Hematopoietic multipotent progenitor cell treated with erythropoietin and hydrocortisone succinate and interleukin-3 and kit ligand, for 15 days (in vitro differentiated cells): ENCODE results near the gene INKA2.
A peak's percentile ranks its signal among the peaks of the same experiment; 100 is the strongest.
"Not testable (repeated sequence)": the region's sequence is repeated elsewhere in the genome, so short reads cannot be mapped to it uniquely, and the experiment has no call there.

ENCODE experiments used
- DNase-seq: peaks from one replicate; pipeline ENCODE4 v3.0.0-alpha.2; 2015; ENCODE audit warnings: low spot score

INKA2 gene

DNA sequence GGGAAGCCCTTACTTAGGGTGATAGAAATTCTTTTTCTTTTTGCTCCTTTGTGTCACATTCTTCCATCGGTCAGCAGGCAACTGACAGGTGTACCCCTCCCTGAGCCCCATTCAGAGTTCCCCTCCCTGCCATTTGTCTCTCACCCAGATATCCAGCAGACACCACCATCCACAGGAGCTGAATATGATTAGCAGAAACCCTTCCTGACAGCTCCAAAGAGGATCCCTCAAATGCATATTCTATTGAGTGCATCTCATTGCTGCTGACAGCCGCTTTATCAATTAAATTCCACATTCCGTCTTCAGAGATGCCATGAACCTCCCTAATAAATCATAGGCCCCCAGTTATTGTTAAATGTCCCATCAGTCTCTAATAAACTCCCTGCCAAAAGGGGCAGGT lies 10.4 kb upstream of the INKA2 start:
- DNase-seq, result no peak

DNA sequence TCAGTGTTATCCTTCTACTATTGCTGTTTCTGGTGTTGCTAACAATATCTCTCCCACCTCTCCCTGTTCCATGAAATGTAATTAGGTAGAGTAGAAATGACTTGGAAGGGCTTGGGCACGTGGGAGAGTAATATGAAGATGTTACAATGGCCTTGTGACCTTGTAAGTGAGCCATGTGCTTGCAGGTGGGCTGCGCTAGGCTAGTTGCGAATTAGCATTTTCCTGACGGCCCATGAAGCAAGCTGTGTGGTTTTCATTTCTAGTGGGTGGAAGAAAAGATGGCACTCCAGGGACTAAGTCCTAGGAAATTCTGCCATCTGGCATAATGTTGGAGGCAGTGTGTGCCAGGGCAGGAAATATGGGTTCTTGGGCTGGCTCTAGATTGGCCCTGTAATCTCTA lies 8.8 kb upstream of the INKA2 start:
- no peak for DNase-seq

DNA sequence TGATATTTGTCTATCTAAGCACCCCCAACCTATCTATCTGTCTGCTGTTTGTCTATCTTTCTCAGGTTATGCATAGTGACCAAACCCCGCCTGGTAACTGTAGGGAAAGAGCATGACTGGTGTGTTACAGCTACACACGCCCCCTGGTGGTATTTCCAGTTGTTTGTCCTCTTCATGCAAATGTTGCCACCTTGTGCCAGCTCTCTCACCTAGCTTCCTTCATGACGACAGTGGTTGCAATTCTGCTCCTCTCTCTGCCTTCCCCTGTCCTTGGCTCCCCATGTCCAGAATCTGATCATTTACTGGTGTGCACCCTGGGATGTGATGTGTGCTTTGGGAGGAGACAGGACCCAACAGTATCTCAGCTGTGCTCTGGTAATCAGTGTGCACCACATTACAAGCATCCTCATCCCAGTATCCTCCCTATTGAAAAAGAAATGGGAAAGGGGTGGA lies 8.1 kb upstream of the INKA2 start:
- DNase-seq, result peak; percentile 84

DNA sequence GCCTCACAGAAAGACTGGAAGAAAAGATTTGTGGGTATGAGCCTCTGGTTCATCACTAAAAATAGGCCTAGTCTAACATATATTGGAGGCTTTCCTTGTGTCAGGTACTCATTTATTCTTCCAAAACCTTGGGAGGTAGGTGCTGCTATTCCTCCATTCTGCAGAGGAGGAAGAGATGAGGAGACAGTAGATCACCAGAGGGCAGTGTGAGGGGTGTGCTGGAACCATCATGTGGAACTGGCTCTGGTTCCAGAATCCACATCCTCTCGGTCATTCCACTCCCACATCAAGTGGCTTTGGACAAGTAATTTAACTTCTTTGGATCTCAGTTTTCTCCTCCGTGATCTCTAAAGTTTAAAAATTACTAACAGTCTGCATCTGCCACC lies 7.4 kb upstream of the INKA2 start:
- DNase-seq, result no peak

DNA sequence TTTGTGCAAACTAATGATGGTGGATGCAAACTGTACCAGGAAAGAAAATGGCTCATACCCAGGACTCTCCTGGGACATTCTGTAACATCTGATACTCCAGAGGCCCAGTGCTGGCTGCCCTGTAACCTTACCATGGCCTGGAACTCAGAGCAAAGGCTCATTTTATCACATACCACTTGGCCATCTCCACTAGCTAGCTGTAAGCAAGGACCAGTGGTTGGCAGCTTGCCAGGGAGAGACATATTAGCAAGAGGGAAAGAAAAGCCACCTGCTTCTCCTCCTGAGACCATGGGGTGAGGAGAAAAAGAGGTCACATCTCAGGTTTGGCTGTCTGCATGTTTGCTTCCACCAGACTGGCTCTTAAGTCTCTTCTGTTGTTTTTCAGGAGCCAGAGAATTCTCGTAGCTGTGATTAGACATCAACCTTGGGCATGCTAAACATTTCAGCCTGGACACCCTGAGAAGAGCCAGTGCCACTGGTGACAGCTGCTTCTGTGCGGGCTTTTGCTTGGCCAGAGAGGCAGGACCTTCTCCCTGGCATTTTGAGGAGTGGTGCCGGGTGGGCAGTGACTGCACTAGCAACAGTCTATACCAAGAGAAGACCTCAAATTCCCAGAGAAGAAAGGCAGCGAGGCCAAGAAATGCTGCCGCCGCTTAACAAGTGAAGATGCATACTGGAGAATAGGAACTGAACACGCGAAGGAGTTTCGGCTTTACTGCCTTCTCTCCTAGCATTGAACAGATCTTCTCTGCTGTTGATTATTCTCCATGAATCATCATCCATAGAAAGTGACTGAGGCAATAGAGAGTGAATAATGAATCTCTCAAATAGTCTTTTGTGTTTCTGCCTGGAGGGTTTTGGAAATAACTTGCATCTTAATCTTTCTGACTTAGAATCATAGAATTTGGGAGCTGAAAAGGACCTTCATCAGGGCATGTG lies 6.7 kb upstream of the INKA2 start:
- peak; percentile 41 for DNase-seq

DNA sequence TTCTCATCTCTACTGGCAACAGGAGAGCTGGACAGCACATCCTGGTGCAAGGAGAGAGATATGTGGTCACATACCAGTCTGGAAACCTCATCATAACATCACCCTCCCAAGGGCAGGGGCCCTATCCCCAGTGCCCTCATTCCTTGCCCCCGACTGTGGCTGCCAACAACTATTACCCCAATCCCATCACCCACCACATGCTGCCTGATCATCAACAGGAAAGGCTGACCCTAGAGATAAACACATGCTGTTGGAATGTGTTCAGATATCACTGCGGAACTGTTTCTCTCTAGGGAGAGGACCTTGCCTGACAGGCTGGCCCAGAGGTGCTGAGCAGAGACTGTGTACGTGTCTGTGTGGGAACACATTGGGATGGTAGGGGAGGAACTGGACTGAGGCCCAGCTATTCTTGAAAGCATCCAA lies 4.5 kb upstream of the INKA2 start:
- DNase-seq, result no peak

DNA sequence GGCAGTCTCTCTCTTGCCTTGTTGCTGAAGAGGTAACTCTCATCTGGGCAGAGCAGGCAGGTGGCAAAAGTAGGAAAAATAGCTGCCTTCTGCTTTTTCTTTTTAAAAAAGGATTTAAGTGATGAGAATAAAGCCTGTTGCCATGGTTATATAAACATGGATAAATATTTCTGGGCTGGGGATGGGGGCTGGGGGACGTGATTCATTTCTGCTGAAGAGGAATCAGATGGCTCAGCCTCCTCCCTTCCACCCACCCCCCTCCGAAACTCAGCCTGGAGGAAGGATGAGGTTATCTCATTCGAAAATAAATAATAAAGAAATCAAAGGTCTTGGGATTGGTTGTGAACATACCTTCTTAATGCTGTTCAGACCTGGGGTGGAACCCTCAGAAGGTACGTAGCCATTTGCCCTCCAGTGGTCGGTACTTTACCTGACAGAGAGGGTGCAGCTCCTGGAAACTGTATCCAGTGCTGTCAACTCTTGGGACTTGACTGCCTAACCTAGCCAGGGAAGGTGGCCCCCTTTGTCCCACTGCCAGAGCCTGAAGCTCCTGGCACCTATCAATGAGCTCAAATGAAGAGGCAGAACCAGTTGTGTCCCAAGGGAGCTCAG lies 3.8 kb upstream of the INKA2 start:
- no peak for DNase-seq

DNA sequence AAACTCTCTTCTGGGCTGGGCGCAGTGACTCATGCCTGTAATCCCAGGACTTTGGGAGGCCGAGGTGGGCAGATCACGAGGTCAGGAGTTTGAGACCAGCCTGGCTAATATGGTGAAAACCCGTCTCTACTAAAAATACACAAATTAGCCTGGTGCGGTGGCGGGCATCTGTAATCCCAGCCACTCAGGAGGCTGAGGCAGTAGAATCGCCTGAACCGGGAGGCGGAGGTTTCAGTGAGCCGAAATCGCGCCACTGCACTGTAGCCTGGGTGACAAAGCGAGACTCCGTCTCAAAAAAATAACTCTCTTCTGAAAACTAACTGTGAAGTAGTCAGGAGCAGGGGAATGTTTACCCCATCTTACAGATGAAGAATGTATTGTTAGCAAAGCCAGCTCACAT lies 3.1 kb upstream of the INKA2 start:
- not testable (repeated sequence) for DNase-seq

DNA sequence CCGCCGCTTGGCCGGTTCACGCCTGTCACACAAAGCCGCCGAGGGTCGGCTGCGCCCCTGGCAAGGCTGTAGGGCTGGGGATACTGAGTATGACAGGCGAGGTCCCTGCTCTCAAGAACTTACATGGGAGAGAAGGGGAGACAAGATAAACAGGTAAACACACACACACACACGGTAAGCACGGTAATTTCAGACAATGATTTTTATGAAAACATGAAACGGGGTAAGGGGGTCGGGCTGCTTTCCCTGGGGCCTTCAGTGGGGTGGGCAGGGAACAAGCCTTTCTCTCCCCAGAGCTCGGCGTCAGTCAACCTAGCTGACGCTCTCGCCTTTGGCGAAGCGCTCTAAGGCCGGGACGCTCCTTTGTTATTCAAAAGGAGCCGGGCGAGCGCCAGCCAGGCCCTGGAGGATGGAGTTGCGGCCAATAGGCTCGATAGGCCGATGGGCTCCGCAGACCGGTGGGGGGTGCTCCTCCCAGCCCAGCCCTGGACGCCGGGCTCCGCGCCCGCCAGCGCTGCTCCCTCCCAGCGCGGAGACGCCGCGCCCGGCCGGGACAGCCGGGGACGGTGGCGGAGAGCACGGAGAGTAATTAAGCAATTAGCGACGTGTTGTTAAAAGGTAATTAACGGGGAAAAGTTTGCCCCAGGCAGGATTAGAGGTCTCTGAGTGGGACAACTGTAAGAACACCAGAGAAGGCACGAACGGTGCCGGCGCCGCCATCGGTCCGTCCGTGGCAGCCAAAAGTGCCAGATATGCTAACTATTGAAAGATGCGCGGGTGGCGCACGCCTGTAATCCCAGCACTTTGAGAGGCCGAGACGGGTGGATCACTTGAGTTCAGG lies 950 bp upstream of the INKA2 start:
- peak; percentile 28 for DNase-seq

DNA sequence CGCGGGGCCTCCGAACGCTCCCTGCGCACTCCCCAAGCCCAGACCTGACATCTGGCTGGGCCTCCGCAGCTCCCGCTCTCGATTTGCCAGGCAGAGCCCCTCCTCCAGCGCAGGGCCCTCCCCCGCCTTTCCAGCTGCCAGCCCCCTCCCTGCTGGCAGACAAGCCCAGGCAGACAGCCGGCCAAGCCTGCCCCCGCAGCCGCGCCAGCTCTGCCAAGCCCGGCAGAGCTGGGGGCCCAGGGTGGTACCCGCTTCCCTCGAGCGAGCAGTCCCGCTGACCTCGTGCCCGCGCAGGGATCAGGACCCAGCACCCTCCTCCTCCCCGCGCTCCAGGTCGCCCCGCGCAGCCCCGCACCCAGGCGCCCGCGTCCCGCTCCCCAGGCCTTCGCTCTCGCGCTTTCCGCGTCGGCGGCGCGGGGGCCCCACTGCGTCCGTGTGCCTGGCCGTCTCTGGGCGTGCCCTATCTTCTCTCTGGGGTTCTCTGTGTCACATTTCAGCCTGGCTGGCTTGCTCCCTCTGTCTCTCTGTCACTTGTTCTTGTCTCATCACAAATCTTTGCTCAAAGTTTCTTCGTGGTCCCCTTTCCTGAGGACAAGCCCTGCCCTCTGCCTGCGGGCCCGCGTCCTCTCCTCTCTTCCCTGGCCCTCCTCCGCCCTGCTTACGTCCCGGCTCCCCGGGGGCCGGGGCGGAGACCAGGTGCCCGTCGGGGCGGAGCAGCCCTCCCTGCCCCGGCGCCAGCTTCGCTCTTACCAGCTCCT lies 580 bp downstream of the INKA2 start:
- peak; percentile 48 for DNase-seq

DNA sequence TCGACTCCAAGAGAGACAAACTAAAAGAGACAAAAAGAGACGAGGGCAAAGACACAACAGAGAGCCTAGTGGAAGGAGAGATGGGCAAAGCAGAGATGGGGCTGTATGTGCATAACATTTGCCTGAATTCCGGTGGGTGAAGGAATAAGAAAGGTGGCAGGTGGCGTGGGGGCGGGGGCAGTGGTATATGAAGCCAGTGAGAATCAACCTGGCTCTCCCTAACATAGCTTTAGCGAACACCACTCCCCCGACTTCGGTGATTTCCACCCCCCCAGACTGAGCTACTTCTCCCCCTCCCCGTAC lies 1.1 kb downstream of the INKA2 start:
- no peak for DNase-seq

DNA sequence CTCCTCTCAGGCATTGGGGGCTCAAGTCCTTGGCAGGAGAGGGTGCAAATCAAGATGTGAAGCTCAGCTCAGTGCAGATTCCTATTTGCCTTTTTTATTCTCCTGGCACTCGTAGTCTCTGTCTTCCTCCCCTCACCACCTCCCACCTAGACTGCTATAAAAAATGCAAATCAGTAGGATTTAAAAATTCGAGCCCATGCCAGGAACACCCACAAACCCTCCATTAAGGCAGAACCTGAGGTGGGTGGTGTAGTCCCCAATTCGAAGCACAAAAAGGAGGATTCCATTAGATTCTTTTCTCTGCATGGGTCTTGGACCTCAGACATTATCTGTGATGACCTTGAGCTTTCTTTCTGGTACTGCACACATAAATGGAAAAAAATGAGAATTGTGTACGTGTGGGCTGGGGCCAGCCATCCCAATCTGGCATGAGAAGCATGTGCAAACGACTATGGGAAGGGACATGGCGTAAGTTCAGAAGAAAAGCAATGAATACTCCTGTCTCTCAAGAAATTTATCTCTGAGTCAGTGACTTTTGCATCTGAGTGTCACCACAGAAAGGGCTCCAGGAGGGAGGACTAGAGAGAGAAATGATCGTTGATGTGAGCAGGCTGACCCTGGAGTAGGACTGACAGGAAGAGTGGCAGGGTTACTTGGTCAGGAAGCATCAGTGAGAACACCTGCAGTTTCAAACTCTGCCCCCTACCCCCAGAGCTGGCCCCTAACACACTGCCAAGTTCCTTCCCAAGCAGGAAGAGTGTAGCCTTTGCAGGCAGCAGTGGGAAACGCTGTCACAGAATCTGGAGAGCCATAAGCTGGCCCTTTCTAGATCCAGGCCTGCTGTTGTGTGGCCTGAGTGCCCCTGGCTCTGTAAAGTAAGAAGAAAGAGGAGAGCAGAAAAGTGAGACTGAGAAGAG lies 1.7 kb downstream of the INKA2 start:
- DNase-seq, result no peak

DNA sequence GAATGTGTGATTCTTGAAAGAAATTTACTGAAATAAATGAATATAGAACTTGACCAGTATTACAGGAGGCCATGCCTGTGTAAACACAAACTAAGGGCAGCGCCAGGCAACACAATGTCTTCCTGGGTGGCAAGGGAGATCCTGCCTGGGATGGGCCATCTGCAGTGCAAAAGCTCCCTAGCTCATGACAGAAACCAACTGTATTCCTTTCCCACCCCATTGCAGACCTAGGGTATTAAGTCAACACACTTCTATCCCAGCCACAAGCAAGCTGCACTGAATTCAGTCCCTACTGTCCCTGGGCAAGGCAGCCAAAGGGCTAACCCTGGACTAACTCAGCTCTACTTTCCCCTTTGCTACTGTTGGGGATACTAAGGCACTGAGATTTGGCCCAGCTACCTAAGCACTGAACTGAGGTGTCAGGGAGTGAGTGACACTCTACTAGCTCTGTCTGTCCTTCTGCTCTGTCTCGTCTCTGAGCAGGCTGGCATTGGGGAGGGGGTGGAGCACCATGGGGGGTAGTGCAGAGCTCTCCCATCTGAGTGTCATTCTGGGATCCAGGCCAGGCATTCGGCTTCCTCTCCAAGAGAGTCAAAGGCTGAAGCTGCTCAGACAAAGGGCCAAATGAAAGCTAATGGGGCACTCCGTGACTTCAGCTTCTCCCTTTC lies 2.5 kb downstream of the INKA2 start:
- no peak for DNase-seq

DNA sequence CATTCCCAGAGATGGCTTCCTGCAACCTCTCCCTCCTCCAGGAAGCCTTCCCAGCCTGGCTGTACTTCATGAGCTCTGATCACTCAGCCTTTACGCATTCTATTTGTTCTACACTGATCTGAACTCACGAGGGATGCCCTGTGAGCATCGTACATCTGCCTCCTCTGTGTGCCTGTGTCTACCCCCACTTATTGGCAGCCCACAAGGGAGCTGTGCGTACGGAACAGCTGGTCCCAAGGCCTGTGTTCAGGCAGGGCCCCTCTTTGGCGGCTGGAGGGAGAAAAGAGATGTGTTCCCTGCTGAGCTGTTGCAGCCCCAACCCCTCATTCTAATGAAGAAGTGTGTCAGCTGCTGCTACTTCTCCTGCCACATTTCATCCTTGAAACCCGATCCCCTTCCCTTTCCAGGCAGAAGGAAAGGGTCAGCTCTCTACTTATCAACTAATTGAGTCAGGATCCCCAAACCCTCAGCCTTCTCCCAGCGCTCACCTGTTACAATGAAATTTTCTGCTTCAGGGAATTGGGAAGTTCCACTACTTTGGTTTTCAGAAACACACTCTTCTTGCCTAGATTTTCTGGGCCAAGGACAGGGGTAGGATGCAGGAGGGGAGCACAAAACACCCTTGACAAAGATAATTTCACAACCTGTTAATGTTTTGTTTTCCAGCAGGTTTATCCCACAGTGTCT lies 3.2 kb downstream of the INKA2 start:
- DNase-seq, result no peak

DNA sequence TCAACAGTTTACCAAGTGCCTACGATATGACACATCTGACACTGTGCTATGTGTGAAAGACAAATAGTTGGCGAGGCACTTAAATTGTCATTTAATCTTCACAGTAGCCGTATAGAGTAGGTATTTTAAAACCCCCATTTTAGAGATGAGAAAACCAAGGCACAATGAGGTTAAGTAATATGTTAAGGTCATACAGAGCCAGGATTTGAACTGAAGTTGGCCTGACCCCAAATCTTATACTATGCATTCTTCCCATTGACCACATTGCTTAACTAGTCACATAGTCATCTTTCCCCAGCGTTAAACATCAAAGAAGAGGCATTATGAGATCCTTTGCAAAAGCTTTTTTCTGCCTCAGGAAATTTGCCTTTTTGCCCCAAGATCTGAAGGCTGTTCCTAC lies 3.9 kb downstream of the INKA2 start:
- no peak for DNase-seq

DNA sequence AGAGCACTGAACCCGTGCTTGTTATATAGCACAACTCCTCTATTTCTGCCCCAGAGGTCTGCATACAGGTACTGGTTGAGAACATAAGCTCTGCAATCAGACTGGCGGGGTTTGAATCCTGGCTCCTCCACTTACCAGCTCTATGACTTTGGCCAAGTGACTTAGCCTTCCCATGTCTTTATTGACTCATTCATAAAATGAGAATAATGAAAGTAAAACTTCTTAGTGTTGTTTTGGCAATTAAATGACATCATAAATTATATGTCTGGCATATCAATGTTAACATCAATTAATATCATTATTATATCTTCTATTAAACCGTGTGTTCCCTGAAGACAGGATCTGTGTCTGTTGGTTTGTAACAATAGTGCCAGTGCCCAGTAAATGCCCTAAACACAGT lies 4.3 kb downstream of the INKA2 start:
- no peak for DNase-seq

DNA sequence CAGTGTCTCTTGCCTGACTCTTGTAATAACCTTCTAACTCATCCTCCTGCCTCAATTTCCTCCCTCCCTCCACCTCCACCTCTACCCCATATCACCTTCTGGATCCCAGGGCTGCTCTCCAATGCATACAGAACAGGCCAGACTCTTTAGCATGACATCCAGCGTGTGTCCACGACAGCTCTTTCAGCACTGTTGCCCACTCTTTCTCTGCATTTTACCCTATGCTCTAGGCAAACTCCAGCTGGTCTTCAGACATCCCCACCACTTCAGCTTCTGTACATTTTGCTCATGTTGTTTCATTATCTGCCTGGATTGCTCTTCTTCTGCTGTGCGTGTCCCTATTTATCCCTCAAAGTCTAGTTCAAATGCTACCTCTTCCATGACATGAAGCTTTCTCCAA lies 4.8 kb downstream of the INKA2 start:
- DNase-seq, result no peak

DNA sequence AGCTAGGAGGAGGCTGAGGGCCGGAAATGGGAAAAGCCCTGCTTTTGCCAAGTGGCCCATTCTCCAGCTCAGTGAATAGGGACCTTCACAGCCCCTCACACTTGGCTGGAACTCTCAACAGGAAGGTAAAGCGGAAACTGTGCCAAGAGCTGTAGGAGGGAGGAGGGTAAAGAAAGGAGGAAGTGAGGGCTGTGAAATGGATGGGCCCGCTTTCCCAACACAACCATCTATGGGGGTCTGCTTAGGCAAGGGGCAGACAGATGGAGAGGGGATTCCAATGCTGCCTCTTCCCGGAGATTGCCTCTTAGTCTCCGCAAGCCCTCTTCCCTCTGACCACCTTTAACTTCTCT lies 5.2 kb downstream of the INKA2 start:
- DNase-seq, result no peak

DNA sequence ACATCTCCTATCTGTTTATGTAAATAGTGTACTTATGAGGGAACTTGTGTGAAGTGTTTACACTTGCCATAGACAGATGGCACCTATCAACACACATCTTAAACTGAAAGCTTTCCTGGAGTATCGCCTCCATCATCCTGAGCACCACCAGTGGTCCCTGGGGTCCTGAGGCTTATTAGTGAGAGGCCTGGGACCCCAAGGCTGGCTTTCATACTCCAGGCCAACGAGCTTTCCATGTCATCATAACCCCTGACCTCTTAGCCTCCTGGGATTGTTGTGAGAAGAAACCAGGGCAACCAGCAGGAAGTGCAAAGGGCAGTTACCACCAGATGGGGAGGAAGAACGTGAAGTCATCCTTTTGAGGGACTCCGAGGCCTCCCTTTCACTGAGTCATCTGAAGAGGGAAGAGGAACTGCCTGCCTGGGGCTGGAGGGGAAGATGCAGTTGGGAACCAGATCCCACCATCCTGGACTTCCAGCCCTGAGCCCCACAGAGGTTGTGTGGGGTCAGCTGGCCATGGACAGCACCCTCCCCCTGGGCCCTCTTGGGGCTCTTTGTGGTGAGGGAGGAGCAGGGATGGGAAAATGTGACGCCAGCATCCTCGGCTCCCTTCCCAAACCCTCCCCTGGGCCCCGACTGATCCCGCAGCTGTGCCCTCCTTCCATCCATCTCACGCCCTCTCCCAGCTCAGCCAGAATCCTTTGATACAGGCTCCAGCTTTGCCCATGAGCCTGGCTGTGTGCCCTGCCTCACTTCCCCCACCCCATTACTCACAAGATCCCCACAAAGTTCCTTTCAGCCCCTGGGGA lies 5.8 kb downstream of the INKA2 start:
- no peak for DNase-seq
